ACHN (cell line): ENCODE measurements around the gene UCK1.
A peak's percentile ranks its signal among the peaks of the same experiment; 100 is the strongest.

Source experiments
- DNase-seq: peaks from one replicate; pipeline ENCODE4 v3.0.0-alpha.2; 2015
- in situ Hi-C: cut with HindIII; loops from 2 replicates; pipeline ENCODE4 v1.10.0; 2017; ENCODE audit warnings: low sequenced_read_pairs, low pct_ligation_motif_present, low pct_unique_long_range_greater_than_20kb

The UCK1 gene

GRCh38 chr9:131483319-131484050 is 47.6 kb downstream of the UCK1 start:
- no peak for DNase-seq
- in situ Hi-C loops, result no loop called here

GRCh38 chr9:131482343-131483006 is 48.6 kb downstream of the UCK1 start:
- in situ Hi-C loops, result no loop called here
- no peak for DNase-seq

- no peak for DNase-seq
- in situ Hi-C loops, result no loop called here
These were observed 49.4 kb downstream of the UCK1 start for GRCh38 chr9:131481441-131482342.

GRCh38 chr9:131480258-131480657 is 50.8 kb downstream of the UCK1 start:
- in situ Hi-C loops, result no loop called here
- DNase-seq, result no peak

- DNase-seq, result no peak
- in situ Hi-C loops, result no loop called here
These were observed 52.2 kb downstream of the UCK1 start for GRCh38 chr9:131478911-131479310.

- in situ Hi-C loops, result no loop called here
- peak; percentile 35 for DNase-seq
These were observed 52.6 kb downstream of the UCK1 start for GRCh38 chr9:131478421-131478868.

- in situ Hi-C loops, result no loop called here
- DNase-seq, result no peak
These were observed 53.1 kb downstream of the UCK1 start for GRCh38 chr9:131477816-131478419.

GRCh38 chr9:131477367-131477766 is 53.7 kb downstream of the UCK1 start:
- in situ Hi-C loops, result no loop called here
- DNase-seq, result no peak

GRCh38 chr9:131476777-131477345 is 54.2 kb downstream of the UCK1 start:
- no peak for DNase-seq
- in situ Hi-C loops, result no loop called here

GRCh38 chr9:131475956-131476776 is 54.9 kb downstream of the UCK1 start:
- in situ Hi-C loops, result no loop called here
- no peak for DNase-seq

- no peak for DNase-seq
- in situ Hi-C loops, result no loop called here
These were observed 55.7 kb downstream of the UCK1 start for GRCh38 chr9:131475111-131475955.

GRCh38 chr9:131474711-131475110 is 56.4 kb downstream of the UCK1 start:
- in situ Hi-C loops, result no loop called here
- no peak for DNase-seq

- in situ Hi-C loops, result no loop called here
- no peak for DNase-seq
These were observed 57.2 kb downstream of the UCK1 start for GRCh38 chr9:131473891-131474290.
